ENCODE measurements around the gene NEK6. TPM values are rescaled to one million over a fixed set of nuclear protein-coding genes. Genes with fewer than 3 reads are reported as not detected.

NEK6 gene
- total RNA-seq, 1 donor from 2014 or later = 43.9 TPM

GRCh38 chr9:124320062-124320973 is 62.6 kb downstream of the NEK6 start:
- TF ChIP-seq CTCF (IDR thresholded peaks at IDR 0.05; ENCODE audit: unreplicated experiment) = peak; percentile 68
- no peak overlapping the region for H3K27ac Mint-ChIP-seq (ENCODE audit: unreplicated experiment)
- DNase-seq (ENCODE audit: low spot score) = peak; percentile 82
- H3K4me1 Mint-ChIP-seq (ENCODE audit: unreplicated experiment) = peaks cover 4% of the 10 kb centered on the region
- H3K4me3 Mint-ChIP-seq (ENCODE audit: unreplicated experiment) = no peak overlapping the region
- H3K36me3 Mint-ChIP-seq (ENCODE audit: low read depth, unreplicated experiment) = peaks cover 8% of the 10 kb centered on the region
- peaks cover 14% of the 10 kb centered on the region for H3K27me3 Mint-ChIP-seq (ENCODE audit: unreplicated experiment)
- no peaks in the 10 kb centered on the region for H3K9me3 Mint-ChIP-seq (ENCODE audit: unreplicated experiment)

DNA sequence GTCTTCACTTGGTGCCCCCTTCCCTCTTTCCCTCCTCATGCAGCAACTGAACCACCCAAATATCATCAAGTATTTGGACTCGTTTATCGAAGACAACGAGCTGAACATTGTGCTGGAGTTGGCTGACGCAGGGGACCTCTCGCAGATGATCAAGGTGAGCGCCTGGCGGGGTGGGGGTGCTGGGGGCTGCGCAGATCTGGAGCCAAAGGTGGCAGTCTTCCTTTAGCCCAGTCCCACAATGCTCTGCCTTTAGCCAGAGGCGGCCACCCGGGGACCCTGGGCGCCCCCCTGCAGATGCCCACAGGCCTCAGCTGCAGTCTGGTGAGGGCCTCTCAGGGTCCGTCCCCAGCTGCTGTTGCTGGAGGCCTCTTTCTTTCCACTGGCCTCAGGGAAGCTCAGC is 63.7 kb downstream of the NEK6 start:
- peaks cover 14% of the 10 kb centered on the region for H3K27me3 Mint-ChIP-seq (ENCODE audit: unreplicated experiment)
- TF ChIP-seq CTCF (IDR thresholded peaks at IDR 0.05; ENCODE audit: unreplicated experiment) = no peak
- H3K36me3 Mint-ChIP-seq (ENCODE audit: low read depth, unreplicated experiment) = peaks cover 8% of the 10 kb centered on the region
- H3K4me3 Mint-ChIP-seq (ENCODE audit: unreplicated experiment) = no peak overlapping the region
- DNase-seq (ENCODE audit: low spot score) = no peak
- no peaks in the 10 kb centered on the region for H3K9me3 Mint-ChIP-seq (ENCODE audit: unreplicated experiment)
- H3K27ac Mint-ChIP-seq (ENCODE audit: unreplicated experiment) = no peak overlapping the region
- no peaks in the 10 kb centered on the region for H3K4me1 Mint-ChIP-seq (ENCODE audit: unreplicated experiment)

DNA sequence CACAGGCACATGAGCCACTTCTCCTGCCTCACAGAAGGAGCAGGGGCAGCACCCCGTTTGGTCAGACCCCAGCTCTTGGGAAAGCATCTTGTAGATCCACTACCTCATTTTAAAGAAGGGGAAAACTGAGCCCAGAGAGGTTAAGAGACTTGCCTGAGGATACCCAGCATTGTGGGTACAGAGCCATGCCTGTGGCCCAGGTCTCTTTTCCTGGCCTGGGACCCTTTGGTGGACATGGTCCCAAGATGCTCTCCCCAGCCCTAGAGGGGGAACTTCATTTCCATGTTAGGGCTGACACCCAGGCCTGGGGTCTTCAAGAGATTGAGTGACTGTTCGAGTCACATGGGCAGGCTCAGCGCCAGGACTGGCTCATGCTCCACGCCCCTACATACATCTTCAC is 64.2 kb downstream of the NEK6 start:
- no peaks in the 10 kb centered on the region for H3K9me3 Mint-ChIP-seq (ENCODE audit: unreplicated experiment)
- no peak for TF ChIP-seq CTCF (IDR thresholded peaks at IDR 0.05; ENCODE audit: unreplicated experiment)
- no peak overlapping the region for H3K4me3 Mint-ChIP-seq (ENCODE audit: unreplicated experiment)
- DNase-seq (ENCODE audit: low spot score) = no peak
- H3K27ac Mint-ChIP-seq (ENCODE audit: unreplicated experiment) = no peak overlapping the region
- H3K36me3 Mint-ChIP-seq (ENCODE audit: low read depth, unreplicated experiment) = peaks cover 8% of the 10 kb centered on the region
- peaks cover 17% of the 10 kb centered on the region for H3K27me3 Mint-ChIP-seq (ENCODE audit: unreplicated experiment)
- no peaks in the 10 kb centered on the region for H3K4me1 Mint-ChIP-seq (ENCODE audit: unreplicated experiment)

- TF ChIP-seq CTCF (IDR thresholded peaks at IDR 0.05; ENCODE audit: unreplicated experiment) = no peak
- Mint-ChIP-seq H3K9me3 (ENCODE audit: unreplicated experiment) (no peaks in the 10 kb centered on the region), H3K27ac (ENCODE audit: unreplicated experiment) (no peak overlapping the region), H3K4me3 (ENCODE audit: unreplicated experiment) (no peak overlapping the region), H3K27me3 (ENCODE audit: unreplicated experiment) (peaks cover 18% of the 10 kb centered on the region), H3K4me1 (ENCODE audit: unreplicated experiment) (no peaks in the 10 kb centered on the region), H3K36me3 (ENCODE audit: low read depth, unreplicated experiment) (peaks cover 4% of the 10 kb centered on the region)
- no peak for DNase-seq (ENCODE audit: low spot score)
Measured at GRCh38 chr9:124322618-124323432, 65.1 kb downstream of the NEK6 start.
